Fibroblast of mammary gland (primary cell): Measurements from ENCODE around the gene EPAS1.
A peak's percentile ranks its signal among the peaks of the same experiment; 100 is the strongest.

Experiments used
- DNase-seq: peaks from one replicate; pipeline ENCODE4 v3.0.0-alpha.2; 2010; ENCODE audit warnings: low read depth
- H3K4me3 ChIP-seq: 2 replicates; pipeline ENCODE4 v1.5.1; 2011; ENCODE audit warnings: low read depth, mild to moderate bottlenecking, low read length, moderate library complexity; ENCODE audit not compliant: control insufficient read depth
- CTCF ChIP-seq: conservative IDR thresholded peaks from 2 replicates; pipeline ENCODE4 v1.5.1; 2011; ENCODE audit warnings: low read depth, low read length, inconsistent platforms; ENCODE audit not compliant: control insufficient read depth, insufficient read depth

EPAS1 gene

GRCh38 chr2:46387886-46388515 is 90.8 kb downstream of the EPAS1 start:
- no peak overlapping the region for H3K4me3 ChIP-seq
- no peak for TF ChIP-seq CTCF
- no peak for DNase-seq

GRCh38 chr2:46388881-46389280 is 91.7 kb downstream of the EPAS1 start:
- no peak for TF ChIP-seq CTCF
- H3K4me3 ChIP-seq: no peak overlapping the region
- DNase-seq: no peak

GRCh38 chr2:46389417-46389916 is 92.3 kb downstream of the EPAS1 start:
- DNase-seq: peak; percentile 59
- no peak for TF ChIP-seq CTCF
- no peak overlapping the region for H3K4me3 ChIP-seq

GRCh38 chr2:46390036-46390435 is 92.8 kb downstream of the EPAS1 start:
- DNase-seq: no peak
- no peak overlapping the region for H3K4me3 ChIP-seq
- TF ChIP-seq CTCF: no peak

- TF ChIP-seq CTCF: no peak
- no peak overlapping the region for H3K4me3 ChIP-seq
- no peak for DNase-seq
Observed at GRCh38 chr2:46390901-46391395, 93.7 kb downstream of the EPAS1 start.

GRCh38 chr2:46392561-46393346 is 95.5 kb downstream of the EPAS1 start:
- no peak for DNase-seq
- H3K4me3 ChIP-seq: no peak overlapping the region
- no peak for TF ChIP-seq CTCF
